ENCODE results near the gene SLFN12L.
"Not testable (repeated sequence)": the region's sequence is repeated elsewhere in the genome, so short reads cannot be mapped to it uniquely, and the experiment has no call there.

The SLFN12L gene

DNA sequence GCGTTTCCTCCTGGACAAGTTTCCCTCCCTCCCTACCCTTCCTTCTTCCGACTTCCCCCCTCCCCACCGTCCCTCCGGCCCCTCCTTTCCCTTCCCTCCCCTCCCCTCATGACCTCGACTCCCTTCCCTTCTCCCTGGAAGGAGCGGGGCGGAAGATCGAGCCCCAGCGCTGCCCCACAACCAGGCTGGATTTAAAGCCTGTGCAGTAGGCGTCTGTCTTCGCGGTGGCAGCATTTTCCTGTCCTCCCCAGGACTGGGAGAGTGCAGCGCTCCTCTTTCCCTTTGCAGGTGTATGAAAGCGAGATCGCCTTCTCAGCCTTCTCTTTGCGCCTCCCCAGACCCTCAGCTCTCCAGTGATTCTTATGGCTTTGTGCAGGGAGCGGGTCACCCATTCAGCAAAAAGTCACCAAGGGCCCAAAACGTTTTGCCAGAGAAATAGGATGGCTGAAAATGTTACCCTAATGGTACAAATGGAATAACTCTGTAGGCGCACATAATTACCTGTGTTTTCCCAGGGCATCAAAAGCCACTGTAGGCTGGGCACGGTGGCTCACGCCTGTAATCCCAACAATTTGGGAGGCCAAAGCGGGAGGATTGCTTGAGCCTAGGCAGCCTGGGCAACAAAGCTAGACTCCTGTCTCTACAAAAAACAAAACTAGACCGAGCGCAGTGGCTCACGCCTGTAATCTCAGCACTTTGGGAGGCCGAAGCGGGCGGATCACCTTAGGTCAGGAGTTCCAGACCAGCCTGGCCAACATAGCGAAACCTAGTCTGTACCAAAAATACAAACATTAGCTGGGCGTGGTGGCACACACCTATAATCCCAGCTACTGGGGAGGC is 40.8 kb downstream of the SLFN12L start:
- no peak for DNase-seq (ENCODE audit: low read depth in 2 of 2)

DNA sequence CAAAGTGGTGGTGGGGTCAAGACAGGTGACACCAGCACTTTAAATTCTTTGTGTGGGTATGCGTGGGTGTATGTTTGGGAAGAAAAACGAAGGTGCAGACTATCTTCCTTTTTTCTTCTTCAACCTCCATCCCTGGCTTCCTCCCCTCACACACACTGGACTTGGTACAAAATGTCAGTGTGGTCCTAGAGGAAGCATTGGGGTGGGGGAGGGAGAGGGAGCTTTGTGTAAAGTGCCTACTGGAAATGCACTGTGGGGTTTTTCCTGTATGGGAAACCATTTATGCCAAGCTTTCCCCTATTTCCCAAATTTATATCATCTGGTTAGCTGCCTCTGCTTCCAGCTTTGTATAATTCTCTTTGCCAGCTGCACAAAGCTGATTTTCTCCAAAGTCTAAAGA is 44.4 kb downstream of the SLFN12L start:
- DNase-seq (ENCODE audit: low read depth in 2 of 2) = no peak

DNA sequence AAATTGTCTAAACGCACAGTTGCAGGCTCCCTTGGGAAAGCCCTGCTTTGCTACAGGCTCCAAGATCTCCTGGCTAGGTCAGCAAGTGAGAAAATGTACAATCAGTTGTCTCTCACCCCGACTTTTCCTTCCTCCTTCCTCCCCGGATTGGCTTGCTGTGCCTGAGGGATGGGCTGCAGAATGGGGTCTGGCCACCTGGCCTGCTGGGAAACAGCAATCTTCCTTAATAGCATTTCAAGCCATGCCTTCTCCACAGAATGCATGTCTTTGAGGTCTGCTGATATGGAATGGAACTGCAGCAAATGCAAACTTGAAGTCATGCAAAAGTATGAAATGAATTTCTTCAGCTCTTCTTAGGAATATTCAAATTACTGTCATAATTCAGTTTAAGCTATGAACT is 46.1 kb downstream of the SLFN12L start:
- DNase-seq (ENCODE audit: low read depth in 2 of 2) = no peak

DNA sequence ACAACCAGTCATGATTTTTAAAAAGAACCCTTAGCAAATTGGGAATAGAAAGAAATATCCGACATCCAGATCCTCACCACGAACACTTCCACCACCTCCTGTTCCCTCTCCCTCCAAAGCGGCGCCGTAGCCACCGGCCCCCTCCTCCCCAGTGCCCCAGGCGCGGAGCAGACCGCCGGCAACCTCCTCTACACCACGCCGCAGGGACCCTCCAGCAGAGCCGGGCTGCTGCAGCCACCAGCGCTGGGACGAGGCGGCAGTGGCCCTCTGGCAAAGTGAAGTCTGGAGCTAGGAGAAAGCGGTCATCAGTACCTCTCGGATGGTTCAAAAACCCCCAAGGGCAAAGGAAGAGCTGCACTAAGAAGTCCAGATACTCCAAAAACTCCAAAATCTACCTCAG is 47.5 kb downstream of the SLFN12L start:
- no peak for DNase-seq (ENCODE audit: low read depth in 2 of 2)

DNA sequence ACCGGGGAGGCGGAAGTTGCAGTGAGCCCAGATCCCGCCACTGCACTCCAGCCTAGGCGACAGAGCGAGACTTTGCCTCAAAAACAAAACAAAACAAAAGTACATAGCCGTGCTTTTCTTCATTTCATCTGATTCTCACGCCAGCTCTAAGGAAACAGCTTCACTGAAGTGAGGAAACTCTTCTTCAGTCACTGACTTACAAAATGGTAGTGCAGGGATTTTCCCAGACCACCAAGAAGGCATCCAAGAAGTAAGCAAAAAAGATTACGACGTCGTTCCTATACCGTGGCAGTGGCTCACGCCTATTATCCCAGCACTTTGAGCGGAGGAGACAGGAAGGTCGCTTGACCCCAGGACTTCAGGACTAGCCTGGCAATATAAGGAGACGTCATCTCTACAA is 48.5 kb downstream of the SLFN12L start:
- DNase-seq (ENCODE audit: low read depth in 2 of 2) = no peak

DNA sequence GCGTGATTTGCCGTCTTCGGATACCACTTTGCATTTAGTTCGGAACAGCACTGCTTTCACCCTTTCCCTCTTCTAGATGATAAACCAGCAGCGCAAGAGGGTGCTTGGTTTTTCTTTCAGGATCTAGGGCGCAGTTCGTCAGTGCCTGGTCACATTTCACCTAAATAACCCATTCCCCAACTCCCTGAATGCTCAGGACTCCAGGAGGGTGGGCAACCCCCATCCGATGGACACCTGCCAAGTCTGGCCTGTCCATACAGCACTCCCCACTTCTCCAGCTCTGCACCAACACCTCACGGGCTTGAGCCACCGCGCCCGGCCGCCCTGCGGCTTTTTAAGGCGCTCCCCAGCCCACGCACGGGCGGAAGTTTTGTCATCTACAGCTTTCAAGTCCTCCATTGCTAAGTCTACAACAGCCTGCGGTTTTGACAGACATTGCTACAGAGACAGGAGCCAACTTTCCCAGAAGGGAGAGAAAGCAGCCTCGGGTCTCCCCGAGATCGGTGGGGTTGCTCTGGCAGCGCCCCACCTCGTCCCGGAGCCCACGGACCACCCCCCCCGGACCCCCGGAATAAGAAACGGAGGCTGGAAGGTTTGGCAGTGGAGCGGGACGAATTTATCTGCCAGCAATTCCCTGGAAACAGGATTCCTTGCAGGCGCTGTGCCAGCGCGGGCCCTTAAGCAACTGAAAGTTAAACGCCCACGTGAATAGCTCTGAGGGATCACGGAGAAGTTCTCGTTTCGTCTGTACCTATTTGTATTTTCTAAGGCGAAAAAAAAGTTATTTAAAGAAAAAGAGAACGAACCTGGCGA is 50.4 kb downstream of the SLFN12L start:
- DNase-seq (ENCODE audit: low read depth in 2 of 2) = peak; percentile 67 to 80

DNA sequence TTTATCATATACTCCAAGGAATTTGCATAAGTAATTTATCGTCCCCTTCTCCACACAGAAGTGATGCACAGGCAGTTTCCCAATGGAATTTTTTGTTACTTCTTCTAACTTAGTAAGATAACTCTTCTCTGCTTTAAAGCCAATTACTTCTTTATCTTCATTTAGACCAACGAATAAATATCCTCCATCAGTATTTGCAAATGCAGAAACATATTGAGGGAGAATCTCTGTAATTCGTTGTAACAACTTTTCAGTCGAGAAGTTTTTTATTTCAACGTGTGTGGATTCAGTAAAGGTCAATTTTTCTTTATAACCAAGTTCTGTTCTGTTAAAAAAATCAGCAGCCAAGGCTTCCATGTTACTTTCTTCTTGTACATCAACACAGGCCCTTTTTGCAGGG is 58.2 kb downstream of the SLFN12L start:
- no peak for DNase-seq (ENCODE audit: low read depth in 2 of 2)

DNA sequence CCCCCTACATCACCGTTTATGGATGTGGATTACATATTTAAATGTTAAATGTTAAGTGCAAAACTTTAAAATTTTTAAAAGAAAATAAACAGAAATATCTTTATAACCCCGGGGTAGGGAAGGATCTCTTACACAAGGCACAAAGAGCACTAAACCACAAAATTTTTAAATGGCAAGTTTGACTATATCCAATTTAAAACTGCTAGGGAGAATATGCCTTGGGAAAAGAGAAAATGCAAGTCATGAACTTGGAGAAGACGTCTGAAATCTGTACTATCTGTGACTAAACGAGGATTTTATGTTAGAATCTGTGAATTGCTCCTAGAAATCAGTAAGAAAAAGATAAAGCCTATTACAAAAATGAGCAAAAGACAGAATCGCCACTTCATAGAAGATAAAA is 60.2 kb downstream of the SLFN12L start:
- no peak for DNase-seq (ENCODE audit: low read depth in 2 of 2)

DNA sequence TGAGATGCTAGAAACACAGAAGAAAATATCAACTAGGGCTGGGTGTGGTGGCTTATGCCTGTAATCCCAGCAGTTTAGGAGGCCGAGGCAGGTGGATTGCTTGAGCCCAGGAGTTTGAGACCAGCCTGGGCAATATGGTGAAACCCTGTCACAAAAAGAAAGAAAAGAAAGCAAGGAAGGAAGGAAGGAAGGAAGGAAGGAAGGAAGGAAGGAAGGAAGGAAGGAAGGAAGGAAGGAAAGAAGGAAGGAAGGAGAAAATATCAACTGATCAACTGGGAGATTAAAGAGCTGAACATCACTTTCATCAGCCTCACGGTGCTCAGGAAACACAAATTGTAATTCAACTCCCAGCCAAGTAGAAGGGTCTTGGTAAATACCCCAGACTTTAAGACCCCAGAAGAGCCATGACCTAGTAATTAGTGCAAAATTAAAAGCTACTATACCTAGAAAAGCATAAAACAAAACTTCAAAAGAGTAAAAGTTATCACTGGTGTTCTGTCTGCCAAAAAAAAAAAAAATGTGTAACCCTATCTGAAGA is 61.1 kb downstream of the SLFN12L start:
- DNase-seq (ENCODE audit: low read depth in 2 of 2) = no peak

DNA sequence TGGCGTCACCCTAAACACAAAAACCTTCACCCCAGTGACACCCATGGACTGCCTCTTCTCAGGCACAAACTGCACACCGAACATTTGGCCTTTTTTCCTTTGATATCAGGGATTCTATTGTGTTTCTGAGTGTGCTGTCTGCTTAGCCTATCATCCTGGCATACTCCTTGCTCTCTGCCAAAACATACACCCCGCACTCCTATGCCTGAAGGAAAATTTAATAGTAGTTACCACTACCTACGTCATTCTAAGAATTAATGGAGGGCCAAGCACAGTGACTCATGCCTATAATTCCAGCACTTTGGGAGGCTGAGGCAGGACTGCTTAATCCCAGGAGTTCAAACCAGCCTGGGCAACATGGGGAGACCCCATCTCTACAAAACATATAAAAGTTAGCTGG is 69.0 kb downstream of the SLFN12L start:
- no peak for DNase-seq (ENCODE audit: low read depth in 2 of 2)

DNA sequence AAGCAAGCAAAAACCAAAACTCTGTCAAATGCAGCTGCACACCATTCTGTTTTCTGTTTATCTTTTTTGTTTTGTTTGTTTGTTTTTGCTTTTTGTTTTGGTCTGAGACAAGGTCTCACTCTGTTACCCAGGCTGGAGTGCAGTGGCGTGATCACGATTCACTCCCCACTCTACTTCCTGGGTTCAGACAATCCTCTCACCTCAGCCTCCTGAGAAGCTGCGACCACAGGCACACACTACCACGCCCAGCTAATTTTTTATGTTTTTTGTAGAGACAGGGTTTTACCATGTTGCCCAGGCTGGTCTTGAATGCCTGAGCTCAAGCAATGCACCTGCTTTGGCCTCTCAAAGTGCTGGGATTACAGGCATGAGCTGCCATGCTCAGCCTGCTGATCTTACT is 69.7 kb downstream of the SLFN12L start:
- no peak for DNase-seq (ENCODE audit: low read depth in 2 of 2)

DNA sequence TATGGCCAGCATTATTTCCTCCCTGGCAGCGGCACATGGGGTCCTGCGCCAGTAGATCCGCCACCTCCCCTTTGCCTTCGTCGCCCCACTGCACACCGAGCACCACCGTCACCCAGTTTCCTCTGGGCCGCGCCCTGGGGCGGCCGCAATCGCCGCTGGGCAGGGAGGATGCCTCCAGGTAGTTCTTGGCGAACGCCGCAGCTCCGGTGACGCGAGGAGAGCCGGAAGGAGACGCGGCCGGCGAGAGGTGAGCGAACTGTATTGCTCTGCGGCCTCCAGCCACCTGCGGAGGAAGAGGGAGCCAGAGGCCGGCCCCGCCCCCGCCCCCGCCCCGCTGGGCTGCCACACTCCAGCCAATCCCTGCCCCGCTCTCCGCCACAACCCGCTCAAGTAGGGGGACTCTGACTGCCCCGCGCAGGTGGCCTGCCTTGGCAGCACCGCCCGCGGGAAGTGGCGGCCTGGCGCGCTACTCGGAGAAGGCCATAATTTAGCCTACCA is 77.1 kb downstream of the SLFN12L start:
- DNase-seq (ENCODE audit: low read depth in 2 of 2) = peak; percentile 13 to 26

DNA sequence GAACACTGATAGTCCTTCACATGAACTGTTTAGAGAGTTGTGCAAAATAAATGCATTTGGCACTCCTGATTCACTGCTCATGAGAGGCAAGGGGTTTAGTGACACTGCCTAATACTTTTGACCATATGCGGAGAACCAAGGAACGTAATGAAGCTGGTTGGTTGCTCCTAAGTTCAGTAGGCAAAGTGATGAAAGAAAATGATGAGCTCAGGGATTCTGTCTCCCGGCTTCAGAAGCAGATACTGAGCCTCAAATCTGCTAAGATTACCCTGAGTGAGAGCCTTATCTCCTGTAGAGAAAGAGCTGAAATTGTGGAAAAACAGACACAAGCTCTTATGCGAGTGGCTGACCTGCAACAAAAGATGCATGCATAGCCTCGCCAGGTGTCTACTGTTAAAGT is 83.4 kb downstream of the SLFN12L start:
- not testable (repeated sequence) for DNase-seq (ENCODE audit: low read depth in 2 of 2)

DNA sequence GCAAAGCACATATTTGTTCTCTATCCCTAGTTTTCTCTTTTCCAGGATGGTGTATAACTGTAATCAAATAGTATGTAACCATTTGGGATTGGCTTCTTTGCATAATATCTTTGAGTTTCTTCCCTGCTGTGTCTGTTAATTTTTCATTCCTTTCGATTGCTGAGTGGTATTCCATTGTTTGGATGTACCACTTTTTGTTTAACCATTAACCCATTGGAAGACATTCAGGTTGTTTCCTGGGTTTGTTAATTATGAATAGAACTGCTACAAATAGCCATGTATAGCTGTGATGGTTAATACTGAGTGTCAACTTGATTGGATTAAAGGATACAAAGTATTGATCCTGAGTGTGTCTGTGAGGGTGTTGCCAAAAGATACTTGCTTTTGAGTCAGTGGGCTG is 84.3 kb downstream of the SLFN12L start:
- DNase-seq (ENCODE audit: low read depth in 2 of 2) = no peak

DNA sequence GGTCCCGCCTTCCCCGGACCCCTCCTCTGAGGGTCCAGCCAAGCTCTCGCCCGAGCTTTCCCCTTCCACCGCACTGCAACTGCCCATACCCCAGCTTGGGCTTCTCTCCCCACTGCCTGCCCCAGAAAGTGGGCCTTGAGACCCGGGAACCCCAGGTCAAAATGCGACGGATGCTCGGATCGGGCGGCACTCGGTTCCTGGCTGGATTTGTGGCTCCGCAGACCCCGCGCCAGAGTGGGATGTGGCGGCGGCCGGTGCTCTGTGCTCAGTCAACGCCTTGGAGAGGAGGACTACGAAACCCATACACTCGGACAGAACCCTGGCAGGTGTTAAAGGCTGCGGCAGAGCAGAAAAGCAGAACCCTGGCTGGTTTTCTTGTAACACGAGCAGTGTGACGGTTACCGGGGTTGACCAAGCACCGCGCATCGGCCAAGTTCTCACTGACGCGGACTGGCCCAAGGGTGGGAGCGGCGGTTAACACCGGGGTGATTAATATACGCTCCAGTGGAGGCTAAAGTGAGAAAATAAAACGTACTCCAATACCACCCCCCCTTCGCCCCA is 88.0 kb downstream of the SLFN12L start:
- no peak for DNase-seq (ENCODE audit: low read depth in 2 of 2)

DNA sequence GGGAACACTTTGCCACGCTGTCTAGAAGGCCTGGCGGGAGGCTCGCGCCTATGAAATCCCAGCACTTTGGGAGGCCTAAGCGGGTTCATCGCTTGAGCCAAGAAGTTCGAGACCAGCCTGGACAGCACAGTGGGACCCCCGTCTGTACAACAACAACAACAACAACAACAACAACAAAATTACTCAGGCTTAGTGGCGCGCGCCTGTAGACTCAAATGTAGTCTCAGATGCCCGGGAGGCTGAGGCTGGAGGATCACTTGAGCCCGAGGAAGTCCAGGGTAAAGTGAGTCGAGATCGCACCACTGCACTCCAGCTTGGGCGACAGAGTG is 88.6 kb downstream of the SLFN12L start:
- no peak for DNase-seq (ENCODE audit: low read depth in 2 of 2)

DNA sequence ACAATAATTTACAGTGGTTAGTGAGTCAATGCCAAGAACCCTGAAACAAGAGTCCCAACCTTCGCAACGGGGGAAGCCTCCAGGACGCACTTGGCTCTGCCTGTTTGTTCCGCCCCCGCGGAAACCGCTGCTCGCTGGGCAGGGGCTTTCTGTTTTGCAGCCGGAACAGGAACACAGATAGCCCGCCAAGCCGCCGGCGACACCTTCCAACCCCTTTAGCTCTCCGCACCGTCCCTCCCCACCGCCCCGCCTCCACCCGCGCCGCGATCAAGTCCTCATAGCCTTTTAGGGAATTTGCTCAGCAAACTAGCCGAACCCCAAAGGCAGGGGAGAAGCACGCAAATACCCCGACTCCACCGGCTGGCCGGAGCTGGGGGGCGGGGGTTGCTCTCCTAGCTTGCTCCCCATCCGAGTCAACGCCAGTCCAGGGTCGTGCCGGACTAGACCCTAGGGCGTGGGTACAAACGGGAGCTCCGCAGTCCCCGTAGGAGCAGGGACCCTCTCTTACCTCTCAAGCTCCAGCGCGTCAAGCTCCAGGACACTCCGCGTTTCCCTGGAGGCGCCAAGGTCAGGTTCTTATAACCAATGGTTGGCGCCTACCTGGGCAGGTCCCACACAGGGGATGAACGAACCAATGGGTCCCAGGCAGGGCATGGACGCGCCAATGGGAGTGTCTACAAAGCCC is 89.1 kb downstream of the SLFN12L start, which contains the start of gene SLFN13:
SLFN13 (minus strand) TSS at position 553 of the 685 bp plus-strand sequence. CDS start 3,086 bp downstream, outside the sequence.
- peak; percentile 80 to 90 for DNase-seq (ENCODE audit: low read depth in 2 of 2)

DNA sequence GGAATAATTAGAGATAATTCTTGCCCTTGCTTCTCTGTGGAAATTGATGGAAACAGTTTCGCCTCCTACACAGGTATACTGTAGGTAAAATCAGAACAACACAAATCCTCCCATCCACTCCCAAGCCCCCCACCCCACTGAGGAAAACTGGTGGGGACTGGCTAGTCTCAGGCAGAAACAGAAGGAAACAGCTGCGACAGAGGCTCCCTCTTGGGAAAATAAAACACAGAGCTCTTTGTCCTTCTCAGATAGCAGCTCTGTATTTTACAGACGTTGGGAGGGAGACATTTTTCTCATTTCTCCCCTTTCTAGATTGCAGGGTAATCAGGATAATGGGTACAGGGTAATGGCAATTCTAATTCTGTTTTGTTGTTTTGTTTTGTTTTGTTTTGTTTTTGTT is 90.0 kb downstream of the SLFN12L start:
- DNase-seq (ENCODE audit: low read depth in 2 of 2) = no peak

DNA sequence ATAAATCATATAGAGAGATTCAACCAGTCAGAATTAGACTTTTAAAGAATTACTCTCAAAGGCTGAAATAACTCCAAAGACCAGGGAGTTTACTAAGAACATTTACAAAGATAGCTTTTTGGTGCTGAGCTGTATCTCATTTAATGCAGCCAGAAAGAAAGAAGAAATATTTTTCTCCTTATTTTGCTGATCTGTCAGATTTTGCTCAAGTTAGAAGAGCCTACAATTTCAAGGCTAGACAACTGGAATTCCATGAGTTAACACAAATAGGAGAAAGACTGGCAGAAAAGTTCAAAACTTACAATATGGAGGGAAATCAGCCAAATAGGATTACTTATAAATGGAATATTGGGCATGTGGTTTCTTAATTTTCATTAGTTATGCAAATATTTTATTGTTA is 99.0 kb downstream of the SLFN12L start:
- no peak for DNase-seq (ENCODE audit: low read depth in 2 of 2)

DNA sequence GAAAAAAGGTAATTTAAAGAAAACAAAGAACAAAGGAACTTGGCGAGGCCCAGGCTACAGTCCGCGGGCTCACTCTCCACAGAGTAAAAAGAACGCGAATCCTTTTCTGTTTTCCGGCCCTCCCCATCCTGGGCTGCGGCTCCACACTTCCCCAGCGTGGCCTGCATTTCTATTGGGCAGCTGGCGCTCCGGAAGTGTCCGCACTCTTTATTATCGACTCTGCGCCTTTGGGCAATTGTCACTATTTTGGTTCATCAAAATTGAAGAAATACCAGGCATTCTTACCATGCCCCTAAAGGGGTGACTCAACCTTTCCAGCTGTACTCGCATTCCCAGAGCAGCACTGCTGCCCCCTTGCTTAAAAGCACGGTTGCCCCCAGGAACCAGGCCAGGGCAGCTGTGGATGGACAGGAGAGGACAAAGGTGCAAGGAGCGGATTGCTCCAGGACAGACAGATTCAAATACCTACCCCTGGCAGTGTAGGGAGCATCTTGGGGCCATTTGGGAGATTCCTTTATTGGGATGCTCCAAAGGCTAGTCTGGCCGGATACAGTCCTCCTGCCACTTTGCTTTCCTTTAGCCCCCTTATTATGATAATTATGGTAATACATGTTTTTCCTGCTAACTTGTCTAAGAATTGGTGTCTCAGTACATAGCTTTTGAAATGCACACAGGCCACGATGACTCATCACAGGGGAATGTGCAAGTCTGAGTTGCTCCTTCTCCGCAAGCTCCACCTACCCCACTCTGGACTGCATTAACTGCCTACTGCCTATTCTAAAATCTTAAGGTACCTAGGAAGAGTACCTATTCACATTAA is 104.2 kb downstream of the SLFN12L start:
- DNase-seq (ENCODE audit: low read depth in 2 of 2) = peak; percentile 50 to 54

Data from activated CD4-positive, alpha-beta T cell treated with anti-CD3 and anti-CD28 coated beads for 24 hours (primary cell).